ENCODE measurements around the gene MAP2.

DNA sequence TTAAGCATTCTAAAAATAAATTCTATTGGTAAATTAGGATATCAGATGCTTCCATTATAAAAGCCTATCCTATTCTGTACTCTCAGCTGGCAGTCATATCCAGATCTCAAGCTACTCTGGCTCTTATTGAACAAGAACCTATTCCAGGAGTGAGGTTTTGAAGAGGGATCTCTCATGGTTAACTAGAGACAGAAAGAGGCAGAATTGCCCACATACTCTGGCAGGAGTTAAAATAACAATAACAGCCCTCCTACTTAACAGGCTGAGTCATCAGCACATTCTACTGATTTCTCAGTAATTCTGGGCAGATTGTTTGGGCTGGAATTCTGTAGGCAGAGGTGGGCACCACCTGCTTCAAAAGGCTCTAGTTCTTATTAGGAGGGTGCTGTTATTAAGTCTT is 205.8 kb downstream of the MAP2 start:
- TF ChIP-seq, protein P1, sequence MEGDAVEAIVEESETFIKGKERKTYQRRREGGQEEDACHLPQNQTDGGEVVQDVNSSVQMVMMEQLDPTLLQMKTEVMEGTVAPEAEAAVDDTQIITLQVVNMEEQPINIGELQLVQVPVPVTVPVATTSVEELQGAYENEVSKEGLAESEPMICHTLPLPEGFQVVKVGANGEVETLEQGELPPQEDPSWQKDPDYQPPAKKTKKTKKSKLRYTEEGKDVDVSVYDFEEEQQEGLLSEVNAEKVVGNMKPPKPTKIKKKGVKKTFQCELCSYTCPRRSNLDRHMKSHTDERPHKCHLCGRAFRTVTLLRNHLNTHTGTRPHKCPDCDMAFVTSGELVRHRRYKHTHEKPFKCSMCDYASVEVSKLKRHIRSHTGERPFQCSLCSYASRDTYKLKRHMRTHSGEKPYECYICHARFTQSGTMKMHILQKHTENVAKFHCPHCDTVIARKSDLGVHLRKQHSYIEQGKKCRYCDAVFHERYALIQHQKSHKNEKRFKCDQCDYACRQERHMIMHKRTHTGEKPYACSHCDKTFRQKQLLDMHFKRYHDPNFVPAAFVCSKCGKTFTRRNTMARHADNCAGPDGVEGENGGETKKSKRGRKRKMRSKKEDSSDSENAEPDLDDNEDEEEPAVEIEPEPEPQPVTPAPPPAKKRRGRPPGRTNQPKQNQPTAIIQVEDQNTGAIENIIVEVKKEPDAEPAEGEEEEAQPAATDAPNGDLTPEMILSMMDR (IDR thresholded peaks at IDR 0.05): no peak
- TF ChIP-seq POLR2AphosphoS5 (IDR thresholded peaks at IDR 0.05; ENCODE audit: insufficient read depth in 1 of 2, low read depth in 1 of 2): no peak
